Stimulated activated CD4-positive, alpha-beta T cell treated with anti-CD3 and anti-CD28 coated beads, Interleukin-2, amount 100 ng/mL, for 48 hours (primary cell): Measurements from ENCODE around the gene FMN1.

Experiments
- DNase-seq, 2 donors: peaks; one replicate each; pipeline ENCODE4 v3.0.0-alpha.2; 2020

The FMN1 gene

GRCh38 chr15:33194704-33195670, at the start of gene FMN1:
Gene FMN1, minus strand, starts transcription at chr15:33194714. Its CDS starts 39,800 bp downstream, at chr15:33154914.
- DNase-seq = peak; percentile 79 to 88

DNA sequence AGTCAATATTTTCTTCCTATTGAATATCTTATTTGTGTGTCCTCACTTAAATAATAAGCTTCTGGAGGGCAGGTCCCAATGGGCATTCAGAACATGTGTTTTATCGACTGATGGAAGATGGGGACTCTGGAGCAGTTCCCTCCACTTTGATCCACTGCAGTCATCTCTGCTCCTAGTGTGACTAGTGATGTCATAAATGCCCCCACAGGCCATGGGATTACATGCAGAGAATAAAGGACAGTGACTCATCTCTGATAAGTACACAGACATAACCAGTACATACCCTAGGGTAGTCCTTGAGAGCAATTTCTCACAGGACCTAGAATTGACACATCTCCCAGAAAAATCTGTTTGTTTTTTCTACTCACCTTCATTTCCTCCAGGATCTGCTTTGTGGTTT, 49.4 kb upstream of the FMN1 start:
- DNase-seq = no peak

- no peak for DNase-seq
Observed at GRCh38 chr15:33243393-33243792, 48.9 kb upstream of the FMN1 start.

- DNase-seq = no peak
Observed at GRCh38 chr15:33242669-33243191, 48.2 kb upstream of the FMN1 start.

DNA sequence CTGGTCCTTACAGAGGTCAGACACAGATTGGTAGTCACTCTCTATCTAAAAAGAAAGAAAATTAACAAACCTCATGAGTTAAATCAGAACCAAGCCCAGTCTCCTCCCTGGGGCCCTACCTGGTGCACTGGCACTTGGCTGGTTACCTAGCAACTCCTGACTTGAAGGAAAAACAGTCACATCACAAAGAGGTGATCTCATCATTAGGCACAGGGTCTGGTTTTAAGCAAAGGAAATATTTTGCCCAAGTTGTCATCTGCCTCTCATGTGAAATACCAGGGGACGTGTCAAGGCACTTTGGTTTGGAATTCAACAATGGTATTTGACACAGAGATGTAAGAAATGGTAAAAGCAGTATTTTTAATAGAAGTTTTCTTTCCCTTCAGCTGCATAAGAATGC, 47.7 kb upstream of the FMN1 start:
- peak in 1 of 2 donors; percentile 10 for DNase-seq

- DNase-seq = no peak
Observed at GRCh38 chr15:33236841-33237509, 42.5 kb upstream of the FMN1 start.

DNA sequence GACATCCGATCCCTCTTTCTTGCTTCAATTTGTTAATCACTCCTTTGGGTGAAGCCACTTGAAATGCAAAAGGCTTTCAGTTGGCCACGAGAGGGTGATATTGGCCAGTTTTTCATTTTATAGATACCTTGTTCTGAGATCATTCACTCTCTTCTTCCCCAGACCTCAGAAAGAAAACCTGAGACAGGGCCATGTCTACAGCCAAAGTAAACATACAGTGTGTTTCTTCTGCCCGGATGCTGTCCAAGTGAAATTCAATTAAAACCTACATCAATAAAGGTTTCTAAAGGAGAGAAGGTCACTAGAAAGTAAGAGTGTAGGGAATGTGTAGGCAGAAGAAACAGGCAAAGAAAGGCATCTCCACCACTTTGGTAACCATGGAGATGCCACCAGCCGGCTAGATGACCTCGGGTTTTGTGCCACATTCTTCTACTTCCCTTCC, 39.5 kb upstream of the FMN1 start:
- DNase-seq = no peak

DNA sequence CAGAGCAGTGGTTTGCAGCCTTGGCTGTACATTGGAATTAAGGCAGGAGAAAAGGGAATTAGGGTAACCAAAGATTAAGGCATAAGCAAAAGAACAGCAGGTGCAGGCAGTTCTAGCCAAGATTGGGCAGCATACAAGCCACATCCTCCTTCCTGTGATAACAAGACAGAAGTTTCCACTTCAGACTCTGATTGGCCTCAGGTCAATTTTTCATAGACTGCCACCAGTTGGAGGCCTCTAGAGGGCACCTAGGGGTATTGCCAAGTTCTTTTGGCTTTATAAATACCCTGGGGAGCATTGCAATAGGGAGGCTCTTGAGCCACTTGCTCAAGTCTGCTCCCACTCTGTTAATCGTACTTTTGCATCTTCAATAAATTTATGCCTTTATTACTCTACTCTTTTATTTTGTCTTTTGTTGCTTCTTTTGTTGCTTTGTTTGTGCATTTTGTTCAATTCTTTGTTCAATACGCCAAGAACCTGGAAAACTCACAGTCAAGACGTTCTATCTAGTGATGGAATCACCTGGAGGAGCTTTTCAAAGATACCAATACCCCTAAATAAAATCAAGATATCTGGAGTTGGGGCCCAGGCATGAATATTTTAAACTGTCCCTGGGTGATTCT, 32.2 kb upstream of the FMN1 start:
- DNase-seq = peak; percentile 42

GRCh38 chr15:33218071-33218491, 23.6 kb upstream of the FMN1 start:
- no peak for DNase-seq

- DNase-seq = no peak
Observed at GRCh38 chr15:33215941-33216872, 21.7 kb upstream of the FMN1 start.

DNA sequence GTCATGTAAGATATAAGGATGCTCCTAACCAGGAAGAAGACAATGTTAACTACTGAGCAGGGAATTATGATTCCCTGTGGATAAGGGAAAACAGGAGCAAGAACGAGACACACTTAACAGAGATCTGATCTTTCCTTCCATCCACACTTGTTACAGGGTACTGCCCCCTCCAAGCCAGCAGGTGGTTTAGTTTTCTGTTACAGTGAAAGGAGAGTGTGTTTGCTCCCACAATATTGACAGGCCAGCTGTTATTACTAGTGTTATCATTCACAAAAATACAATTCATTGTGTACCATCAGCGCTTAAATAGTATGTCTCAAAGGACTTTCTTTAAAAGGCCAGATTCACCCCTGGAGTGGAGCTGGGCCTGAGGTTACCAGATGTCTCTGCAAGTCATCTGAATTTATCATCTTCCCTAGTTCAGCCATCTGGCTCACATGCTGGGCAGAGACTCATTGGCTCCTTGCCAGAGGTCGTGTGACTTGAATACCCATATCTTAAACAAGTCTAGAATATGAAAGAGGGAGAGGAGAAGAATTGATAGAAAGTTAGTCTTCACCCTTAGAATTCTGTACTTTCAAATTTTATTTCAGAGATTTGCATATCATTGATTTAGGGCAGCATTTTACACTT, 16.8 kb upstream of the FMN1 start:
- DNase-seq = no peak

GRCh38 chr15:33209575-33210481, 15.3 kb upstream of the FMN1 start:
- no peak for DNase-seq

DNA sequence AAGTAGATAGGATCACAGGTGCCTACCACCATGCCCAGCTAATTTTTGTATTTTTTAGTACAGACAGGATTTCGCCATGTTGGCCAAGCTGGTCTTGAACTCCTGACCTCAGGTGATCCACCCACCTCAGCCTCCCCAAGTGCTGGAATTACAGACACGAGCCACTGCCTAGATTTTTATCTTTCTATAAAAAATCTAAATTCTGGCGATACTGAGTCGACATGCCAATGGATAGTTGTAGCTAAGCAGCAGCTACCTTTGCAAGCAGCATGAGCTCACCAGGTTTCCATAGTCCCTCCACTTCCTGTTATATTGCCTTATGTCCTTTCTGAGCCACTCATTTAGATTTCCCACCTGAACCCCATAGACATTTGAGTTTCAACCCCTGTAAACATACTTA, 13.1 kb upstream of the FMN1 start:
- no peak for DNase-seq

GRCh38 chr15:33206366-33206765, 11.9 kb upstream of the FMN1 start:
- no peak for DNase-seq

DNA sequence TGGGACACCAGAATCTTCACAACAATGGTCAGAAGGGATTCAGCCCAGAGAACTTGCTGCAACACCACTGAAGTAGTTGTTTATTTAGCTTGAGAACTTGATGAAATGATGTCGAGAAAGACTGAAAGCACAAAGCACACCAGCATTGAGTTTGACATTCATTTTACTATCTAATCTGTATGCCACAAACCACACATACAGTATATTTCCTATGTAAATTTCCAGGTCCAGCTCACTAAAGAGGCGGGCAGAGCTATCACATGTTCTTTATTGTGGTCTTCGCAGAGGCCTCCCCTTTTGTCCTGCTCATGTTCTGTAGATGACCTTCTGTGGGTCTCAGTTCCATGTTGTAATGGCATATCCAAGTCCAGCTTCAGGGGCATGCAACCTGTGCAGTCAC, 10.4 kb upstream of the FMN1 start:
- DNase-seq = no peak

GRCh38 chr15:33204087-33204486, 9.6 kb upstream of the FMN1 start:
- no peak for DNase-seq

DNA sequence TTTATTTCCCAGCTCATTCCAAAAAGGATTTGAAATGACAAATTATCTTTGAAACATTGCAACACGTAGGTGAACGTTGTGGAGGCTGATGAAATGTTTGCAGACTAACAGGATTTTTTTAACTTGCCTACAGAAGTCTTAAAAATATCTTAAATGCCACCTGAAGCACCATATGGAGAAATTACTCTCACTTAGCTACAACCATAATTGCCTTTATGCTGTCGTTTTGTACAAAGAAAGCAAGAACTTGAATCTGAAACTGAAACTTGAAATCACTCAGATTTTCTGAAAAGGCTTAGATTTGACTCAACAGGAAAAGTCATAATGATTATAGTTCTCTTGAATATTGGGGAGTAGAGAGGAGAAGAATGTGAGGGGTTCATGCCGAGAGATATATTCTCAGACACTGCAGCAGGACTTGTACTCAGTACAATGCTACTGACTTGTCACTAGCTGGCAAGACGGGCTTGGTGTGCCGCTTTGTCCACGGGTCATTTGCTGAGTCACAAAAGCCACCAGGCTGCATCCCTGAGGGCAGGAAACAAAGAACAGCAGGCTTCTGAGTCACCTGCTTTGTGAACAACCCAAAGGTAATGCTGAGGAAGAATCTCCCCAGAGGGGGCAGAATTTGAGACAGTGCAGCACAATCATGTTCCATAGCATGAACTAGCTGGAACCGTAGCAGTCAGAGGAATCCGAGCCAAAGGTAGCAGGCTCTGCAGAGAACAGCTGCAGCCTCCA, 7.1 kb upstream of the FMN1 start:
- peak; percentile 41 to 50 for DNase-seq

- DNase-seq = no peak
Observed at GRCh38 chr15:33200903-33201302, 6.4 kb upstream of the FMN1 start.

DNA sequence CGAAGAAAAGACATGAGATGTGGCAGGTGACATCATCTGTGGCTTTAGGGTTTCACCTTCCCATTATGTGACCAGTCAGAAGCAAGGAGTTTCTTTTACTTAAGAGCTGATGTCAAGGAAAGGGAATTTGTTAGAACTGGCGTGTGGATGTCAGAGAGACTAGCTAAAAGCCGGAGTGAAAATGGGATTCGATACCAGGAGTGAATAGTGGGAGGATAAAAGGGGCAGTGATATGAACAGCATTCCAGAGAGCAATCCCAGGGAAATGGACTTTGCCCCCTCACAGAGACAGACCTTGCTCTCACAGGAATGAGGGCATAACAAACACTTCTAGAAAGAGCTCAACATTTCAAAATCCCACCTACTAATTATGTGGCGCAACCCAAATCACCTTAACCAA, 5.9 kb upstream of the FMN1 start:
- DNase-seq = no peak

- no peak for DNase-seq
Observed at GRCh38 chr15:33198541-33198940, 4.0 kb upstream of the FMN1 start.
